Measurements from ENCODE around the gene SOX13.
"Not testable (repeated sequence)": the region's sequence is repeated elsewhere in the genome, so short reads cannot be mapped to it uniquely, and the experiment has no call there.

The SOX13 gene

DNA sequence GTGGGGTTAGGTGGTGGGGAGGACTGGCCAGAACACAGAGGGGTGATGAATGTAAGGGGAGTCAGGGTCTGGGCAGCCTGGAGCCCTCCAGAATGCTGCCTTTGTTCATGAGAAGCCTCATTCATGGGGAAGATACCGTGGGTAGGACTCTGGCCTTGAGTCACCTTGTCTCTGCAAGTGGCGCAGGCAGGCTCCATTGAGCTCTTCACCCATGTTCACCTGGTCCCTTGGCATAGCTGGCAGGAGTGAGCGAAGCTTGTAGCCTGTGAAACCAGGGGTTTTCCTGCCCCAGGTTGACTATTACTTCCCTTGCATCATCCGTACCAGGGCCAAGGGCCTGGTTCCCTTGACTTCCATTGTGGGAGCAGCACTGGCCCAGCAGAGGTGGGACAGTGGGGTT, 25.8 kb downstream of the SOX13 start:
- Histone ChIP-seq H3K27ac (no peak overlapping the region), H3K4me3 (ENCODE audit: low read depth in 1 of 2, low read length in 1 of 2) (no peak overlapping the region), H3K4me1 (ENCODE audit: control insufficient read depth in 1 of 2, insufficient read depth in 1 of 2, low read depth in 1 of 2, low read length in 1 of 2) (no peaks in the 10 kb centered on the region), H3K9me3 (no peaks in the 10 kb centered on the region), H3K27me3 (peaks cover 38% of the 10 kb centered on the region), H3K36me3 (no peaks in the 10 kb centered on the region)
- TF ChIP-seq, protein P1, sequence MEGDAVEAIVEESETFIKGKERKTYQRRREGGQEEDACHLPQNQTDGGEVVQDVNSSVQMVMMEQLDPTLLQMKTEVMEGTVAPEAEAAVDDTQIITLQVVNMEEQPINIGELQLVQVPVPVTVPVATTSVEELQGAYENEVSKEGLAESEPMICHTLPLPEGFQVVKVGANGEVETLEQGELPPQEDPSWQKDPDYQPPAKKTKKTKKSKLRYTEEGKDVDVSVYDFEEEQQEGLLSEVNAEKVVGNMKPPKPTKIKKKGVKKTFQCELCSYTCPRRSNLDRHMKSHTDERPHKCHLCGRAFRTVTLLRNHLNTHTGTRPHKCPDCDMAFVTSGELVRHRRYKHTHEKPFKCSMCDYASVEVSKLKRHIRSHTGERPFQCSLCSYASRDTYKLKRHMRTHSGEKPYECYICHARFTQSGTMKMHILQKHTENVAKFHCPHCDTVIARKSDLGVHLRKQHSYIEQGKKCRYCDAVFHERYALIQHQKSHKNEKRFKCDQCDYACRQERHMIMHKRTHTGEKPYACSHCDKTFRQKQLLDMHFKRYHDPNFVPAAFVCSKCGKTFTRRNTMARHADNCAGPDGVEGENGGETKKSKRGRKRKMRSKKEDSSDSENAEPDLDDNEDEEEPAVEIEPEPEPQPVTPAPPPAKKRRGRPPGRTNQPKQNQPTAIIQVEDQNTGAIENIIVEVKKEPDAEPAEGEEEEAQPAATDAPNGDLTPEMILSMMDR (IDR thresholded peaks at IDR 0.05), result no peak

DNA sequence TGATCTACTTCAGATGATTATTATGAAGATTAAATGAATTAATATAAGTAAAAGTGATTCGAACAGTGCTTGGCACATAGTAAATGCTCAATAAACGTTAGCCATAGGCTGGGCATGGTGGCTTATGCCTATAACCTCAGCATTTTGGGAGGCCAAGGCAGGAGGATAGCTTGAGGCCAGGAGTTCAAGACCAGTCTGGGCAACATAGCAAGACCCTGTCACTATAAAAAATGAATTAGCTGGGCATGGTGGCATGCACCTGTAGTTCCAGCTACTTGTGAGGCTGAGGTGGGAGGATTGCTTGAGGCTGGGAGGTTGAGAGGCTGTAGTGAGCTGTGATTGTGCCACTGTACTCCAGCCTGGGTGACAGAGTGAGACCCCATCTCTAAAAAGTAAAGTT, 26.8 kb downstream of the SOX13 start:
- H3K27me3 ChIP-seq, result peaks cover 49% of the 10 kb centered on the region
- not testable (repeated sequence) for H3K36me3 ChIP-seq; H3K4me1 ChIP-seq (ENCODE audit: control insufficient read depth in 1 of 2, insufficient read depth in 1 of 2, low read depth in 1 of 2, low read length in 1 of 2); H3K9me3 ChIP-seq; H3K4me3 ChIP-seq (ENCODE audit: low read depth in 1 of 2, low read length in 1 of 2); H3K27ac ChIP-seq

DNA sequence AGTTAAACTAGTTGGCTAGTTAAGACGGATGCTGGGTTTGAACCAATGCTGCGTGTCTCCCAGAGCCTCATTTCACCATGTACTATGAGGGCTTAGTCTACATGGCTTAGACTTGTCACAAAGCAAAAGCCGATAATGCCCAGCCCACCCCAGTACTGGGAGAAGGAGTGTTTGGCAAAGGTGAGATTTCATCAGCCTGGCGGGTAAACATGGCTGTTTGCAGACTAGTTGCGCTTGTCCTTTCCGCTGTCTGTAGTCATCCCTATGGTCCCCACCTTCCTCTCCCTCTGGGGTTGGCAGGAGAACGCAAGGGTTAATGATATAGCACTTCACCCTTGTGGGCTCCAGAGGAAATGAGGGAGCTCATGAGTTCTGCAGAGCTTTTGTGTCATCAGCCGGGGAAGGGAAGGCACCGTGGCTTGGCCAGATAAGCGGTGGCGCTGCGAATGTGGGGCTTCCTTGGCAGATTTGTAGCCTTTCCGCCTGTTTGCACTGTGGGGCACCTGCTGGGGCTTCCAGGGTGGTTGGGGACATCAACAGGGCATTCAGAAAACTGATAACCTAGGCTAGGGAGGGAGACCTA, 29.2 kb downstream of the SOX13 start:
- Histone ChIP-seq H3K27ac (no peak overlapping the region), H3K4me1 (ENCODE audit: control insufficient read depth in 1 of 2, insufficient read depth in 1 of 2, low read depth in 1 of 2, low read length in 1 of 2) (no peaks in the 10 kb centered on the region)

DNA sequence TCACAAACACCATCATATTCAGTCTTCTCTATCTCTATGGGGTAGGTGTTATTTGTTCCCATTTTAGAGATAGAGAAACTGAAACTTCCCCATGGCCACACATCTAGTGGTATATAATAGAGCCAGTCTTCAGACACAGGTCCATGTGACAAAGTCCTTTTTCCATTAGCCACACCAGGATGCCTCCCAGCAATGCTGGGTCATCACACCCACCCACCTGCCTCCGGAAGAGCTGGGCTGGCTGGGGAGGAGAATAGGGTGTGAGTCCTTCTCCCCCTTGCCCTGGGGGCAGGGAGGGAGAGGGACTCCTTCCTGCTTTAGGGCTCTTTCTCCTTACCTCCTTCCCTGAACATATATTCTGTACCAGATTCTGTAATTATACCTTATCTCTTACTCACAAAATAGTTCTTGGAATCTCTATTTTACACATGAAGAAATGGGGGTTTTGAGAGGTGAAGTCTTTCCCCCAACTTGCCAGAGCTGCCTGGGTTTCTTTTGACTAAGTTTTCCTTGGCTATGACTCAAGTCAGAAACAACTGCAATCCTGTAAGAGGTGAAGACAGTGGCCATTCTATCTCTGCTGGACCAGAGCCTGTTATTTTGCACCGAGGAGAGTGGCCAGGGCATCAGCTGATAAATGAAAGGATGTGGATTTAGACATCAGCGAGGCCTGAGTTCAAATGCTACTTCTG, 30.0 kb downstream of the SOX13 start:
- no peak overlapping the region for H3K27ac ChIP-seq

More for the DNA sequence above, 29.2 kb downstream of the SOX13 start:
- TF ChIP-seq, protein P1 (IDR thresholded peaks at IDR 0.05), result no peak
- Histone ChIP-seq H3K27me3 (peaks cover 65% of the 10 kb centered on the region), H3K4me3 (ENCODE audit: low read depth in 1 of 2, low read length in 1 of 2) (no peak overlapping the region), H3K36me3 (no peaks in the 10 kb centered on the region), H3K9me3 (no peaks in the 10 kb centered on the region)

DNA sequence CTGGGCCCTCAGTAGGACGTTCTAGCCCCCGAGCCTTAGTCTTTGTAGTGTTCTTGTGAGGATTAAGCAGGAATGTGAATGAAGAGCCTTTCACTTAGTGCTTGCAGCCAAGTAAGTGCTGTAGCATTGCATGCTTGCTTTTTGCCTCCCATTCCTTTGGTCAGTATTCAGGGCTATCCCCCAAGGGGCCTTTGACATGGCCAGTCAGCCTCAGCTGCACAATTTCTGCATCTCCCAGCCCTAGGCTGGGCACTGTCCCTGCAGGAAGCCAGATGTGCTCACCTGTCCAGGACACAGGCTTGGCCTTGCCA, 30.5 kb downstream of the SOX13 start:
- H3K27me3 ChIP-seq, result peaks cover 78% of the 10 kb centered on the region
- H3K36me3 ChIP-seq, result no peaks in the 10 kb centered on the region
- H3K4me3 ChIP-seq (ENCODE audit: low read depth in 1 of 2, low read length in 1 of 2), result no peak overlapping the region
- H3K27ac ChIP-seq, result no peak overlapping the region
- H3K9me3 ChIP-seq, result no peaks in the 10 kb centered on the region
- no peaks in the 10 kb centered on the region for H3K4me1 ChIP-seq (ENCODE audit: control insufficient read depth in 1 of 2, insufficient read depth in 1 of 2, low read depth in 1 of 2, low read length in 1 of 2)
- TF ChIP-seq, protein P1 (IDR thresholded peaks at IDR 0.05), result no peak

More for the DNA sequence above, 30.0 kb downstream of the SOX13 start:
- Histone ChIP-seq H3K27me3 (peaks cover 73% of the 10 kb centered on the region), H3K4me3 (ENCODE audit: low read depth in 1 of 2, low read length in 1 of 2) (no peak overlapping the region), H3K4me1 (ENCODE audit: control insufficient read depth in 1 of 2, insufficient read depth in 1 of 2, low read depth in 1 of 2, low read length in 1 of 2) (no peaks in the 10 kb centered on the region), H3K9me3 (no peaks in the 10 kb centered on the region), H3K36me3 (no peaks in the 10 kb centered on the region)
- TF ChIP-seq, protein P1 (IDR thresholded peaks at IDR 0.05), result no peak

DNA sequence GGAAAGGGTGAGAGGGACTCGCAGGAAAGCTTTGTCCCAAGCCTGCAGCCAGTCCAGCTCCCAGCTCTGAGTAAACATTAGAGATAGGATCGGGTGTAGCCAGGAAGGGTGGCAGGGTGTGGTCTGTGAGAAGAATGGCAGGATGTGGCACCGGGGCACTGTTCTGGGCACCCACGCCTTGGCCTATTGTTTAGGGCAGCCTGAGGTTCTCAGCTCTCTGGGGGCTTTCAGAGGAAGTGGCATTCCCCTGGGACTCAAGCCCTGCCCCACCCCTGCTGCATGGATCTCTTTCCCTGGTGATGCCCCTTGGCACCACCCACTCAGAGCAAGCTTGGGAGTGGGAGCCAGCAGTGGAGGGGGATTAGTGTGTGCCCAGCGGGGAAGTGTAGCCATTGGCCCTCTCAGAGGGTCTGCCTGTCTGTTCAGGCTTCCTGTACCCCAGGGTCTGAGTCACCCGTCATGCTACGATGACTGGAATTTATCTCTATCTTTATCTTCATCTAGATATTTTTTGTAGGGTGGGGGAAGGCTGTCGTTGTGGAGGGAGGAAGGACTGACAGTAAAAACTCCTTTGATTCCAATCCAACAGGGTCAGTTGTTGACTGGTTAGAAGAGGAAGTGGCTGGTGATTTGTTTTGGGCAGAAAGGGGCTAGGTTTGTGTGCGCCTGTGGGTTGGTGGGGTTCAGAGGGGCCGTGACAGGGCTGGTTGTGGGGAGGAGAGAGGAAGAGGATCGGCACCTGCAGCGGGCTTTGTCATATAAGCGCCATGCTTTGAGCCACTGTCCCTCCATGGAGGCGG, 31.6 kb downstream of the SOX13 start:
- no peak overlapping the region for H3K4me3 ChIP-seq (ENCODE audit: low read depth in 1 of 2, low read length in 1 of 2)
- TF ChIP-seq, protein P1 (IDR thresholded peaks at IDR 0.05), result no peak

More for the DNA sequence above, 31.6 kb downstream of the SOX13 start:
- Histone ChIP-seq H3K36me3 (no peaks in the 10 kb centered on the region), H3K4me1 (ENCODE audit: control insufficient read depth in 1 of 2, insufficient read depth in 1 of 2, low read depth in 1 of 2, low read length in 1 of 2) (no peaks in the 10 kb centered on the region), H3K27ac (no peak overlapping the region), H3K27me3 (peaks cover 88% of the 10 kb centered on the region), H3K9me3 (no peaks in the 10 kb centered on the region)

All from neutrophil (primary cell).